BLaER1 treated with 17β-estradiol and CSF1 and Interleukin-3, amounts not matched to agents 10 nM and 100 nM (cell line): ENCODE results near the gene IRAK2.
A peak's percentile ranks its signal among the peaks of the same experiment; 100 is the strongest.

ENCODE experiments used
- H3K27ac ChIP-seq, 11 experiments: shearing (Covaris generic); formaldehyde crosslinking; 2 replicates each; pipeline ENCODE4 v1.8.1; 2022
- H3K27me3 ChIP-seq, 11 experiments: shearing (Covaris generic); formaldehyde crosslinking; 2 replicates each; pipeline ENCODE4 v1.8.1; 2022
- H3K36me3 ChIP-seq, 11 experiments: shearing (Covaris generic); formaldehyde crosslinking; 2 replicates each; pipeline ENCODE4 v1.8.1; 2022
- H3K4me1 ChIP-seq, 10 experiments: shearing (Covaris generic); formaldehyde crosslinking; 2 replicates each; pipeline ENCODE4 v1.8.1; 2022
- H3K4me2 ChIP-seq, 11 experiments: shearing (Covaris generic); formaldehyde crosslinking; 2 replicates each; pipeline ENCODE4 v1.8.1; 2022
- H3K4me3 ChIP-seq, 10 experiments: shearing (Covaris generic); formaldehyde crosslinking; 2 replicates each; pipeline ENCODE4 v1.8.1; 2022
- H3K9ac ChIP-seq, 11 experiments: shearing (Covaris generic); formaldehyde crosslinking; 2 replicates each; pipeline ENCODE4 v1.8.1; 2022
- H3K9me3 ChIP-seq, 11 experiments: shearing (Covaris generic); formaldehyde crosslinking; replicated peaks in 1 of 11; 2 replicates each; pipeline ENCODE4 v1.8.1; 2022
- H4K20me1 ChIP-seq, 11 experiments: shearing (Covaris generic); formaldehyde crosslinking; 2 replicates each; pipeline ENCODE4 v1.8.1; 2022
- Cebpa-rat ChIP-seq, 11 experiments: shearing (Covaris generic); IDR thresholded peaks; 2 replicates each; pipeline ENCODE4 v1.8.1; 2022

Gene IRAK2

DNA sequence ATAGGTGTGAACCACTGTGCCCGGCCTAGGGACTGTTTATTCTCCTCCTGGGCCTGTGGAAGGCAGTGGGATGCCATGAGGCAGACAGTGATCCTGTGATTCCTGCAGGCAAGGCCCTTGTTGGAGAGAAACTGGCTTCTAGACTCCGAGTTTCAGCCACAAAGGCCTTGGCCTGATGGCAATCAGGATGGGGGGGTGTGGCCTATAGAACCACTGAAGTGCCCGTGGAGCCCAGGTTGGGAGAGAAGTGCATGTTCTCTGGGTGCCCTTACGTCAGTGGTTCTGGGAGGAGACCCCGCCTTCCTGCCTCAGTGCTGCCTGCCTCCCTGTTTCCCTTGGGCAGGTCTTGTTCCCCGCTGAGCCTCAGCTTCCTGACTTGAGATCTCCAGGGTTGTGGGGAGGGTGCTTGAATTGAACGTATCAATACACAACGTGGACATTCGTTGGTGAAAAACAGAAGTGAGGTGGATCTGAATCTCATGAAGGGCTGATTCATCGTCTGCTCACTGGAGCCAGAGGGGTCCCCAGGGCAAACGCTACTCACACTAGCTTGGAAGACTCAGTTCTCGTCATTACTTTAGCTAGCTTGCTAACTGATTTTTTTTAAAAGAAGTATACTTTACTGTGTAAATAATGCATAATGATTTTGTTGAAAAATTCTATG lies 31.8 kb downstream of the IRAK2 start:
- peaks cover 98 to 100% (median 100%) of the 10 kb centered on the region in 10 experiments for H3K4me1 ChIP-seq
- peak overlapping the region; percentile 63 to 90 (median 85) for H3K9ac ChIP-seq
- peak overlapping the region in 2 of 10 experiments; percentile 9 to 14; a peak in 4 of 20 replicates for H3K4me3 ChIP-seq
- H3K4me2 ChIP-seq, result peak overlapping the region; percentile 71 to 97 (median 94)
- peaks cover 0 to 18% (median 16%) of the 10 kb centered on the region in 11 experiments; a peak in 18 of 22 replicates for H3K36me3 ChIP-seq
- TF ChIP-seq Cebpa-rat (IDR thresholded peaks at IDR 0.05), result no peak
- no peaks in the 10 kb centered on the region for H3K27me3 ChIP-seq
- H4K20me1 ChIP-seq, result no peaks in the 10 kb centered on the region
- H3K9me3 ChIP-seq, result no peaks in the 10 kb centered on the region
- peak overlapping the region; percentile 94 to 99 (median 98) for H3K27ac ChIP-seq

DNA sequence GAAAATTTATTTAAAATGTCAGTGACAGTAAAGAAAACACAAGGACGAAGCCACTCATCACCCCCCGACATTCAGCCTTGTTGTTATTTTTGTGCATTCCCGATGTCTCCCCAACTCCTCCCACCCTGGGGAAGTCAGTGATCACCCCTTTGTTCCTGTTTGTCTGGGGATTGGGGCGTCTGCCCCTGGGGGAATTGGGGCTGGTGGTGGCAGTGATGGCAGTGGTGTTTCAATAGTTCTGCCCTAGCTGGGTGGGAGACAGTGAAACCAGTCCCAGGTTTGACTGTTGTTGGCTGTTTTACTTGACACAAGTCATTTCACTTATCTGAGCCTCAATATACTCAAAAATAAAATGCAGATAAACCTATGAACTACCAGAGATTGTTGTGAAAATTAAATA lies 33.5 kb downstream of the IRAK2 start:
- H3K4me3 ChIP-seq, result peak overlapping the region in 1 of 10 experiments; percentile 12; a peak in 1 of 20 replicates
- H3K27me3 ChIP-seq, result no peaks in the 10 kb centered on the region
- H3K4me2 ChIP-seq, result peak overlapping the region; percentile 71 to 97 (median 94)
- peaks cover 86 to 99% (median 89%) of the 10 kb centered on the region in 10 experiments for H3K4me1 ChIP-seq
- no peak for TF ChIP-seq Cebpa-rat (IDR thresholded peaks at IDR 0.05)
- H4K20me1 ChIP-seq, result no peaks in the 10 kb centered on the region
- peaks cover 0 to 33% (median 30%) of the 10 kb centered on the region in 11 experiments; a peak in 18 of 22 replicates for H3K36me3 ChIP-seq
- H3K9me3 ChIP-seq, result no peaks in the 10 kb centered on the region
- peak overlapping the region; percentile 74 to 99 (median 98) for H3K27ac ChIP-seq
- H3K9ac ChIP-seq, result peak overlapping the region; percentile 70 to 90 (median 83)

DNA sequence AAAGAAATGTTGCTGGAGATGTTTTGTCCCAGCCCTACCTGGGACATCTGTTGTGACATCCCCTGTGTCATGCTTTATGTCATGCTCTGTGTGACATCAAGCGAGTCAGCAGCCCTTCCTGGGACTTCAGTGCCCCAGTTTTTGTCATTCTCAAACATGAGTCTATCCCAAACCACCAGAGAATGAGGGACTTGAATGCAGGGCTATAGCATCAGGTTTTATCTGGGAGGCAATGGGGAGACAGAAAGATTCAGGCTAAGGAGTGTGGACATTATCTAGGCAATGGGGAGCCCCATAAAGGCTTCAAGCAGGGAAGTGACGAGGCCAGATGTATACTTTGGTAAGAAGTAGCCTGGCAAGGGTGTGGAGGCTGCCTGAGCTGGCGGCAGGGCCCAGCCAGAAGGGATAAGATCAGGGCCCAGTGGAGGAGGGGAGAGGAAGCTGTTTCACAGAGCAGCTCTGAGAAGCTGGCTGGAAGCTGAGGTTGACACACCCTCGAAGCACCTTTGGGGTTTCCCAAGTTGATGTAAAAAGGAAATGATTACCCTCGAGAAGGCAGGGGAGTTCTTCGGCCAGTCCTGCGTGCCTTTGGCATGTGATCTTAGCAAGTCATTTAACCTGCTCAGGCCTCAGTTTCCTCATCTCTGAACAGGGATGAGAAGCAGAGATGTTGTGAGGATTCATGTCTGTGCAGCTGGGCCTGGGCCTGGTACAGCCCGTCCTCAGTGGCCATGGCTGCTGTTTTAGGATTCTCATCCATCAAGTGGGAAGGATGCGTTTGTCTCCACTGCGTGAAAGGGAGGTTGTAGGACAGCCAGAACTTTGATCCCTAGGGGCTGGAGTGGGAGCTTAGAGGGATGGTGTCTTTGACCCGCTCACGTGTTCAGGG lies 34.3 kb downstream of the IRAK2 start:
- no peaks in the 10 kb centered on the region for H3K9me3 ChIP-seq
- H3K9ac ChIP-seq, result peak overlapping the region; percentile 70 to 90 (median 83)
- H3K36me3 ChIP-seq, result peaks cover 0 to 41% (median 36%) of the 10 kb centered on the region in 11 experiments; a peak in 18 of 22 replicates
- TF ChIP-seq Cebpa-rat (IDR thresholded peaks at IDR 0.05), result no peak
- H3K27ac ChIP-seq, result peak overlapping the region; percentile 74 to 99 (median 98)
- peaks cover 78 to 94% (median 81%) of the 10 kb centered on the region in 10 experiments for H3K4me1 ChIP-seq
- peak overlapping the region; percentile 71 to 97 (median 94) for H3K4me2 ChIP-seq
- H3K27me3 ChIP-seq, result no peaks in the 10 kb centered on the region
- H4K20me1 ChIP-seq, result no peaks in the 10 kb centered on the region
- H3K4me3 ChIP-seq, result peak overlapping the region in 3 of 10 experiments; percentile 8 to 20 (median 12); a peak in 1 of 20 replicates

DNA sequence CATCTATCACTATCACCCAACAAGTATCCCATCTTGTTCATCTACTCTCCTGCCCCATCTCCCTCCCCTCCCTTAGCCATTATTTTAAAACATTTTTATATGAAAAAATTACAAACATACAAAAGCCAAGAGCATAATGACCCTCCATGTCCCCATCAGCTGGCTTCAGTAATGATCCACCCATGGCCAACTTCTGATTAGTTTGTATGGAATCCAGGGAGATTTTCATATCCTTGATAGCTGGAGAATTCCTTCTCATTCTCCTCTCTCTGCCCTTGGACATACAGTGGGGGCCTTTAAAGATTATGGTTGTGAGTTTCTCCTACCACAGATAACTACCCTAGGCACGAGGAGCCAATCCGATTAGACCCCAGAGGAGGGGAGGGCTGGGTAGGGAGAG lies 40.2 kb downstream of the IRAK2 start:
- H3K4me3 ChIP-seq, result no peak overlapping the region
- H3K36me3 ChIP-seq, result peaks cover 0 to 99% (median 74%) of the 10 kb centered on the region in 11 experiments; a peak in 18 of 22 replicates
- peak overlapping the region in 3 of 11 experiments; percentile 25 to 34 (median 32); a peak in 5 of 22 replicates for H3K27ac ChIP-seq
- no peaks in the 10 kb centered on the region for H3K9me3 ChIP-seq
- H3K27me3 ChIP-seq, result no peaks in the 10 kb centered on the region
- TF ChIP-seq Cebpa-rat (IDR thresholded peaks at IDR 0.05), result no peak
- H4K20me1 ChIP-seq, result no peaks in the 10 kb centered on the region
- H3K4me2 ChIP-seq, result peak overlapping the region in 2 of 11 experiments; percentile 48 to 61; a peak in 3 of 22 replicates
- H3K9ac ChIP-seq, result peak overlapping the region in 1 of 11 experiments; percentile 47; a peak in 3 of 22 replicates
- peaks cover 19 to 50% (median 24%) of the 10 kb centered on the region in 10 experiments for H3K4me1 ChIP-seq

DNA sequence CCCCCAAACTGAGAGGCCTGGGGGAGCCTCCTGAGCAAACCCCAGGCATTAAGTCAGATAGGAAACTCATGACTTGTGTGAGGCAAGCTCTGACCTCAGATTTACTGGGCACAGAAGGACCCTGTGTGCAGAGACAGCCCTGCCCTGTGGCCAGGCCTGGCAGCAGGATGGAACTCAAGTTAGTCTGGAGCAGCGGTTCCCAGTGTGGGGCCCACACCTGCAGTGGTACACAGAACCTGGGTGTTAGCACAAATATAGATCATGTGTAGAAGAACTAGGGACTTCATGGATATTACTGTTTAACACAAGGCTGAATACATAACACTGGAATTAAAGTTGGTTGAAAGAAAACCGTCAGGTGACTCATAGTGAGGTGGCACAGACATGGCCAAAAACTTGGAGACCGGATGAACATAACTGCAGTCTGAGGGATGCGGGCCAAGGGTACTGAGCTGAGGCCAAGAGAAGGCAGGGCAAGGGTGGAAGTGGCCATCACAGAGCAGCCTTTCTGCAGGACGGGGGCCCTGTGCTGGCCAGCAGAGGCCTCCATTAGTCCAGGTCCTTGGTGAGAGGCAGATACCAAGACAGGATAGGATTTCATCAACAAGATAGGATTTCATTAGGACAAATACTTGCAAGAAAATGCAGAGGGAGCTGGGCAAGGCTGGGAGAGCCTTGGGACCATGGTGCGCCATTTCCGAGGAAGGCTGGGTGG lies 40.9 kb downstream of the IRAK2 start:
- peak overlapping the region in 1 of 11 experiments; percentile 47; a peak in 3 of 22 replicates for H3K9ac ChIP-seq
- H3K36me3 ChIP-seq, result peaks cover 0 to 99% (median 74%) of the 10 kb centered on the region in 11 experiments; a peak in 18 of 22 replicates
- H3K4me2 ChIP-seq, result peak overlapping the region in 2 of 11 experiments; percentile 48 to 61; a peak in 4 of 22 replicates

DNA sequence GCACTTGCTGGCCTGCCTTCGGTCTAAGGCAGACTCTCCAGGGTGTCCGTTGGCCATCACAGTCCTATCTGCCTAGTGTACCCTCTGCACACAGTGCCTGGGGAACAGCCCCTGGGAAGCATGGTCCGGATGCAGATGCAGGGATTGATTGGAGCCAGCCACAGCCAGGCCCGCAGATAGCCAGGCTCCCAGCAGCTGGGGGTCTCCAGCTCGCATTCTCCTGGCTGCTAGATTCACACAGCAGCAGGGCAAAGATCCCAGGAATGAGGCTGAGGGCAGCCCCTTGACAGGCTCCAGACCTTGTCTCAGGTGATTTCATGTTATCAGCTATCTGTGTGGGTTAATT lies 41.4 kb downstream of the IRAK2 start:
- H3K4me3 ChIP-seq, result no peak overlapping the region
- H3K27ac ChIP-seq, result peak overlapping the region in 4 of 11 experiments; percentile 4 to 32 (median 19); a peak in 2 of 22 replicates
- H3K4me2 ChIP-seq, result peak overlapping the region in 2 of 11 experiments; percentile 48 to 61; a peak in 3 of 22 replicates
- H3K9ac ChIP-seq, result no peak overlapping the region
- no peaks in the 10 kb centered on the region for H3K9me3 ChIP-seq
- H3K27me3 ChIP-seq, result no peaks in the 10 kb centered on the region
- H3K4me1 ChIP-seq, result peaks cover 7 to 50% (median 13%) of the 10 kb centered on the region in 10 experiments
- H4K20me1 ChIP-seq, result no peaks in the 10 kb centered on the region
- no peak for TF ChIP-seq Cebpa-rat (IDR thresholded peaks at IDR 0.05)
- H3K36me3 ChIP-seq, result peaks cover 0 to 99% (median 73%) of the 10 kb centered on the region in 11 experiments; a peak in 17 of 22 replicates

More for the DNA sequence above, 40.9 kb downstream of the IRAK2 start:
- H3K9me3 ChIP-seq, result no peaks in the 10 kb centered on the region
- H4K20me1 ChIP-seq, result no peaks in the 10 kb centered on the region
- peak overlapping the region in 4 of 11 experiments; percentile 4 to 34 (median 28); a peak in 6 of 22 replicates for H3K27ac ChIP-seq
- no peak overlapping the region for H3K4me3 ChIP-seq
- H3K27me3 ChIP-seq, result no peaks in the 10 kb centered on the region
- TF ChIP-seq Cebpa-rat (IDR thresholded peaks at IDR 0.05), result no peak
- H3K4me1 ChIP-seq, result peaks cover 12 to 50% (median 17%) of the 10 kb centered on the region in 10 experiments

DNA sequence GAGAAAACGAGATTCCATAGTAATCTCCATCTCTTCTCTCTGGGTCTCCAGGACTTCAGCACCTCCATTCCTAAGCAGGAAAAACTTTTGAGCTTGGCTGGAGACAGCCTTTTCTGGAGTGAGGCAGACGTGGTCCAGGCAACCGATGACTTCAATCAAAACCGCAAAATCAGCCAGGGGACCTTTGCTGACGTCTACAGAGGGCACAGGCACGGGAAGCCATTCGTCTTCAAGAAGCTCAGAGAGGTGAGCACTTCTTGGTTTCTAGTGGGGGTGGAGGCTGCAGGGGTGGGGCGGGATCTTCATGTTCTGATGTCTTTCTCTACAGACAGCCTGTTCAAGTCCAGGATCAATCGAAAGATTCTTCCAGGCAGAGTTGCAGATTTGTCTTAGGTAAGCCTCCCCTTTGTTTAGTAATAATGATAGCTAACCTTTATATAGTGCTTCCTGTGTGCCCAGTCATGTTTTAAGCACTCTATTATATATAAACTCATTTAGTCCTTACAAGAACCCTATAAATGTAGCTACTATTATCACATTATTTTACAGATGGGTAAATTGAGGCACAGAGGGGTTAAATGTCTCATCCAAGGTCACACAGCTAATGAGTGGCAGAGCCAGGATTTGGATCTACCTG lies 48.6 kb downstream of the IRAK2 start:
- H3K27me3 ChIP-seq, result no peaks in the 10 kb centered on the region
- peaks cover 8 to 41% (median 16%) of the 10 kb centered on the region in 10 experiments for H3K4me1 ChIP-seq
- H3K4me3 ChIP-seq, result no peak overlapping the region
- H3K27ac ChIP-seq, result peak overlapping the region in 3 of 11 experiments; percentile 35 to 79 (median 69); a peak in 6 of 22 replicates
- peaks cover 0 to 10% (median 4%) of the 10 kb centered on the region in 11 experiments; a peak in 4 of 22 replicates for H3K9me3 ChIP-seq
- peak overlapping the region in 1 of 11 experiments; percentile 34; a peak in 2 of 22 replicates for H3K9ac ChIP-seq
- peak overlapping the region in 3 of 11 experiments; percentile 29 to 85 (median 64); a peak in 5 of 22 replicates for H3K4me2 ChIP-seq
- no peak for TF ChIP-seq Cebpa-rat (IDR thresholded peaks at IDR 0.05)
- H4K20me1 ChIP-seq, result no peaks in the 10 kb centered on the region
- peaks cover 8 to 87% (median 80%) of the 10 kb centered on the region in 11 experiments; a peak in 20 of 22 replicates for H3K36me3 ChIP-seq
